GM12878 (cell line): ENCODE measurements around the gene LCT.

ENCODE experiments used
- DPF2 ChIP-seq: fragments of 450-650 bp; IDR thresholded peaks from 2 replicates; pipeline ENCODE4 v1.6.1; 2017; ENCODE audit warnings: mild to moderate bottlenecking
- PAX8 ChIP-seq: fragments of 450-650 bp; IDR thresholded peaks from 2 replicates; pipeline ENCODE4 v1.6.1; 2017; ENCODE audit warnings: mild to moderate bottlenecking, moderate library complexity
- POLR2A ChIP-seq: IDR thresholded peaks from 2 replicates; pipeline ENCODE4 v1.6.1; 2011; ENCODE audit warnings: low read depth, mild to moderate bottlenecking, low read length
- RBBP5 ChIP-seq: fragments of 200-600 bp; sonication (generic); conservative IDR thresholded peaks from 2 replicates; pipeline ENCODE4 v1.6.1; 2016
- YY1 ChIP-seq: IDR thresholded peaks from 2 replicates; pipeline ENCODE4 v1.6.1; 2011; ENCODE audit warnings: low read depth, mild to moderate bottlenecking, low read length
- TF ChIP-seq, protein P1 (sequence below), 3 experiments: IDR thresholded peaks in 2 of 3; conservative IDR thresholded peaks in 1 of 3; 2 replicates each; pipeline ENCODE4 v1.5.1; 2011; ENCODE audit warnings: low read depth in 3 of 3, low read length in 3 of 3, mild to moderate bottlenecking in 3 of 3, control low read depth in 2 of 3, moderate library complexity in 2 of 3, inconsistent platforms in 1 of 3, mixed read lengths in 1 of 3; ENCODE audit not compliant: control insufficient read depth in 2 of 3, insufficient read depth in 1 of 3; ENCODE audit errors: extremely low read depth in 1 of 3

DNA sequence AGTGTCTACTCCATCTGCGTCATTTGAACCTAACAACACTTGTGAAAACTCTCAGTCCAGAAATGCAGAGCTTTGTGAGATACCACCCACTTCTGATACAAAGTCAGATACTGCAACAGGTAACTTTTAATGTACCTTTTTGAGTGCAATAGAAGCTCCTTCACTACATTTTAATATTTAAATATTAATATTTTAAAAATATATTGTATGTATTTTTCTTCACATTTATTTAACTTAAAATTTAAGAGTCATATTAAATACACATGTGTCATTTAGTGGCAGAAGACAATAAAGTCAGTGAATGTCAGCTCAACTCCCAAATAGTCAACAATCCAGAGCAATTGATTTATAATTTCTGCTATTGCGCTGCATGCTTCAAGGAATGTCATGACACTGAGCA lies 81.4 kb downstream of the LCT start:
- TF ChIP-seq DPF2 (no peak), RBBP5 (no peak), PAX8 (no peak), POLR2A (no peak), YY1 (no peak)
- TF ChIP-seq, protein P1, sequence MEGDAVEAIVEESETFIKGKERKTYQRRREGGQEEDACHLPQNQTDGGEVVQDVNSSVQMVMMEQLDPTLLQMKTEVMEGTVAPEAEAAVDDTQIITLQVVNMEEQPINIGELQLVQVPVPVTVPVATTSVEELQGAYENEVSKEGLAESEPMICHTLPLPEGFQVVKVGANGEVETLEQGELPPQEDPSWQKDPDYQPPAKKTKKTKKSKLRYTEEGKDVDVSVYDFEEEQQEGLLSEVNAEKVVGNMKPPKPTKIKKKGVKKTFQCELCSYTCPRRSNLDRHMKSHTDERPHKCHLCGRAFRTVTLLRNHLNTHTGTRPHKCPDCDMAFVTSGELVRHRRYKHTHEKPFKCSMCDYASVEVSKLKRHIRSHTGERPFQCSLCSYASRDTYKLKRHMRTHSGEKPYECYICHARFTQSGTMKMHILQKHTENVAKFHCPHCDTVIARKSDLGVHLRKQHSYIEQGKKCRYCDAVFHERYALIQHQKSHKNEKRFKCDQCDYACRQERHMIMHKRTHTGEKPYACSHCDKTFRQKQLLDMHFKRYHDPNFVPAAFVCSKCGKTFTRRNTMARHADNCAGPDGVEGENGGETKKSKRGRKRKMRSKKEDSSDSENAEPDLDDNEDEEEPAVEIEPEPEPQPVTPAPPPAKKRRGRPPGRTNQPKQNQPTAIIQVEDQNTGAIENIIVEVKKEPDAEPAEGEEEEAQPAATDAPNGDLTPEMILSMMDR (IDR thresholded peaks at IDR 0.05 in 2 of 3, conservative IDR thresholded peaks at IDR 0.05 in 1 of 3; ENCODE audit: control insufficient read depth in 2 of 3, extremely low read depth in 1 of 3, insufficient read depth in 1 of 3, low read depth in 3 of 3, low read length in 3 of 3), result no peak
